ENCODE data around the gene PIR. TPM values are rescaled to one million over a fixed set of nuclear protein-coding genes. Genes with fewer than 3 reads are reported as not detected.

The PIR gene
- 19.2 TPM for polyA plus RNA-seq (2013, experiment 1 of 2)
- polyA plus RNA-seq (2013, experiment 2 of 2): 19.2 TPM

DNA sequence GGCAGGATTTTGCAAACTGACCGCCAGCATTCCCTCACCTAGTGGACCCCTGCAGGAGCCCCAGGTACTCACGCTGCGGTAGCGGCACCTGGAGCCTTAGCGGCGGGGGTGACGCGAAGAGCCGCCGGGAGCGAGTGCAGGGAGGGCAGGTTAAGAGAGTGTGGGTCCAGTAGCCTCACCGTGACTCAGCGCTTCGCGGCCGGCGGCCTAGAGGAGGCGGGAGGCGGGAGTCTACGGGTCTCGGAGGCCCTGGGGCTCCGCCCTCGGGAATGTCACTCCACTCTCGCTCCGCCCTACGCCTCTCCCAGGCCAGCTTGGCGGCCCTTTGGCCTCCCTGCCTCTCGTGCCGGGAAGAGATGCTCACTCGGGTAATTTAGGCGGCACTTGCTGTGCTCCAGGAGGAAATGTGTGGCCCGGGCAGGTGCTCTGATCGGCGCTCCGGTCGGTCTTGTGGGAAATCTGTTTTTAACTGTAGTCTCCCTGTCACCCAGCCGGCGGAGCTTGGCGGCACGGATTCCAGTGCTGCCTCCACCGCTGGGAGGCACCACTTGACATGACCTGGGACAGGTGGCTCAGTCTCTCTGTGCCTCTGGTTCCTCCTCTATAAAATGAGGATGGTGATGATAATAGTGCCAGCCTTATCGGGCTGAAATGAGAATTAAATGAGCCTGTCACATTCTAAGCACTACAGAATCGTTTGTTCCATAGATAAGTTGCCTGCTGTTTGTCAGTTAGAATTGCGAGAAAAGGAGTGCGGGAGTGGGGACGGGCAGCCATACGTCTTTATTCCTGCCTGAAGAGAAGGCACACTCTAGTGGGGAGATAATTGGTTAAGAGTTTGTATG, at the start of gene PIR:
PIR (minus strand) TSS at position 216 of the 845 bp plus-strand sequence. CDS start 2,076 bp downstream, outside the sequence.
- WGBS, 2 experiments (ENCODE audit: insufficient coverage in 2 of 2): 11 to 19% methylated on average over 9 to 12 of the region's 47 CpGs
- H3K4me1 ChIP-seq (ENCODE audit: control insufficient read depth, insufficient read depth, low read length, poor library complexity, severe bottlenecking): no peaks in the 10 kb centered on the region
- peak within 1 kb of the TSS; percentile 83 for H3K27ac ChIP-seq (ENCODE audit: low read depth, low read length, severe bottlenecking)
- peaks cover 13% of the 10 kb centered on the region for H3K36me3 ChIP-seq (ENCODE audit: control insufficient read depth, insufficient read depth, low read length)
- no peaks in the 10 kb centered on the region for H3K9me3 ChIP-seq (ENCODE audit: control insufficient read depth, low read length)
- peak within 1 kb of the TSS; percentile 47 for H3K4me3 ChIP-seq (ENCODE audit: extremely low read depth, insufficient read depth, low read length, poor library complexity, severe bottlenecking)

DNA sequence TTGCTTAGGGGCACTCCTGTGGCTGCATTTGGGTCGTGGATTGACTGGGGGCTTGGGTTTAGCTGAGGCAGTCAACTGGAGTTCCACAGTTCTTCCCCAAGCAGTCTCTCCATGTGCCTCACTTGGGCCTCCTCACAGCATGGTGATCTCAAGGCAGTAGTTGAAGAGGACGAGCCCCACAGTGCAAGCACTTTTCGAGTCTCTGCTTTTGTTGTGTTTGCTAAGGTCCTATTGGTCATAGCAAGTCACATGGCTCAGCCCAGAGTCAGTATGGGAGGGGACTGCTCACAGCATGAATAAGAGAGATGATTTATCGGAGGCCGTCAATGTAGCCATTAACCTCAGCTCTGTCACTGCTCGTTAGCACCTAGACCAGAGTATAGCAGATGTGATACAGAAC, 37.2 kb upstream of the PIR start:
- WGBS, 2 experiments (ENCODE audit: insufficient coverage in 2 of 2): 80% methylated on average over 1 of the region's 6 CpGs; no CpG with 5 or more reads in 1 of the 2 experiments
- Histone ChIP-seq H3K27ac (ENCODE audit: low read depth, low read length, severe bottlenecking) (no peak overlapping the region), H3K4me3 (ENCODE audit: extremely low read depth, insufficient read depth, low read length, poor library complexity, severe bottlenecking) (no peak overlapping the region), H3K9me3 (ENCODE audit: control insufficient read depth, low read length) (no peaks in the 10 kb centered on the region), H3K36me3 (ENCODE audit: control insufficient read depth, insufficient read depth, low read length) (no peaks in the 10 kb centered on the region), H3K4me1 (ENCODE audit: control insufficient read depth, insufficient read depth, low read length, poor library complexity, severe bottlenecking) (no peaks in the 10 kb centered on the region)

DNA sequence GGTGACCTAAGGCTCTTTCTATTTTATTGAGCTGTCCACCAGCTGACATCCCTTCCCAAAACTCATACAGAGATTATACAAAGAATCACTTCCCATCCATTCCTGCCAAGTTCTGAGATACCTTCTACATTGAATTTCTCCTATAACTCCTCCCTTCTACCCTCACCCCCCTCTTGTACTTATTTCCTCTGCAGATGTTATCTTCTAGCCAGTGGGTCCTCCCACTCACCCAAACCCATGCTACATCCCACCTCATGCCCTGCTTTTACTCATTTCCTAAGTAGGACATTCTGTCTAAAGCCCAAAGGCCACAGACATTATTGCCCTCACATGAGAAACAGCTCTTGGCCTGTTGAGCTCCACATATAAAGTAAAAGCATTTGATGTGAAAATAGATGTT, 36.0 kb upstream of the PIR start:
- no peaks in the 10 kb centered on the region for H3K9me3 ChIP-seq (ENCODE audit: control insufficient read depth, low read length)
- H3K36me3 ChIP-seq (ENCODE audit: control insufficient read depth, insufficient read depth, low read length): no peaks in the 10 kb centered on the region
- no peak overlapping the region for H3K4me3 ChIP-seq (ENCODE audit: extremely low read depth, insufficient read depth, low read length, poor library complexity, severe bottlenecking)
- no peak overlapping the region for H3K27ac ChIP-seq (ENCODE audit: low read depth, low read length, severe bottlenecking)
- no peaks in the 10 kb centered on the region for H3K4me1 ChIP-seq (ENCODE audit: control insufficient read depth, insufficient read depth, low read length, poor library complexity, severe bottlenecking)

DNA sequence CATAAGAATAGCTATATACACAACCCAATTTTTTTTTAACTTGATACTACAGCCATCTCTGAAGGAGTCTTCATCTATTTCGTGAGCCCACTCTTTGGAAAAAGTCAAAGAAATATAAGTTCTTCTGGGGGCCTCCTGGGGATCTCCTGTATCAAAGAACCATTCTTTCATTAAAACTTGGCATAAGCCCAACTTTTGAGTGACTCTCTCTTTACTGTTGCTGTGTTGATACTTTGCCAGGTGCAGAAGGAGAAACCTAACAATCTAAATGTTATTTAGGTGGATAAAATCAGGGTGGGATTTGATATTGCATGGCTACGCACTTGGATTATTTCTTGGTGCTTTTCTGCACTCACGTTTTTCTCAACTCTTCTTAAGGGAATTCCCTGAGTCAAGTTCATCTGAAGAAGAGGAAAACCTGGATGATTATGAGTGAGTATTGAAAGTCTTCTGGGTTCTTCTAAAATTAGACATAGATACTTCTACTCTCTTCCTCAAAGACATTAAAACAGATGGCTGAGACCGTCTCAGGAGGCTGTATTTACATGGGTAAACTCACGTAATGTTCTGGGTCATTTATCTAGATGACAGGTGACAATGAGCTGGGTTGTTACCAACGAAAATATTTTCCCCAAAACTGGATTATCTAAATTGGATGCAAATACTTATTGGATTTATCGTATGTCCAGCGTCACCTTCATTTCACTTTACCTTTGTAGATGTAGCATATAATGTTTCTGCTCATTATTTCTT, 32.7 kb upstream of the PIR start:
- Histone ChIP-seq H3K4me3 (ENCODE audit: extremely low read depth, insufficient read depth, low read length, poor library complexity, severe bottlenecking) (no peak overlapping the region), H3K27ac (ENCODE audit: low read depth, low read length, severe bottlenecking) (no peak overlapping the region), H3K4me1 (ENCODE audit: control insufficient read depth, insufficient read depth, low read length, poor library complexity, severe bottlenecking) (no peaks in the 10 kb centered on the region), H3K9me3 (ENCODE audit: control insufficient read depth, low read length) (no peaks in the 10 kb centered on the region), H3K36me3 (ENCODE audit: control insufficient read depth, insufficient read depth, low read length) (no peaks in the 10 kb centered on the region)
- no CpG with 5 or more reads among the region's 8 CpGs for WGBS, 2 experiments (ENCODE audit: insufficient coverage in 2 of 2)

DNA sequence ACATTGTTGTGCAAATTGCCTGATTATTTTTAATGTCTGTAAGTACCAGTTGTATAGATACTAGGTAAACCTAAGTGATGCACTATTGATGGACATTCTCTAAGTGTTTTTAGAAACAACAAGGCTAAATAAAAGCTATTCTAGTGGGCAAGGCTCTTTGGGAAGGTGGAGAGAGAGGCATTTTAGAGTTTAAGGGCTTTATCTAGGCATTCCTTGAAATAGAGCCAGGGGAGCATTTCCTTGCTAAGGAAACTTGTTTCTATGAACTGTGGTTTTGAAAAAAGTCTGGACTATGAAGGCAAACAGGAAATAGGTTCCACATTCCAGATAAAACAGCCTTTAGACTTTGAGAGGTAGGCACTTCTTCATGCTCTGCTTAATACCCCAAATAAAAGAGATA, 31.3 kb upstream of the PIR start:
- H3K36me3 ChIP-seq (ENCODE audit: control insufficient read depth, insufficient read depth, low read length): no peaks in the 10 kb centered on the region
- no peaks in the 10 kb centered on the region for H3K4me1 ChIP-seq (ENCODE audit: control insufficient read depth, insufficient read depth, low read length, poor library complexity, severe bottlenecking)
- H3K4me3 ChIP-seq (ENCODE audit: extremely low read depth, insufficient read depth, low read length, poor library complexity, severe bottlenecking): no peak overlapping the region
- no peaks in the 10 kb centered on the region for H3K9me3 ChIP-seq (ENCODE audit: control insufficient read depth, low read length)
- no peak overlapping the region for H3K27ac ChIP-seq (ENCODE audit: low read depth, low read length, severe bottlenecking)

DNA sequence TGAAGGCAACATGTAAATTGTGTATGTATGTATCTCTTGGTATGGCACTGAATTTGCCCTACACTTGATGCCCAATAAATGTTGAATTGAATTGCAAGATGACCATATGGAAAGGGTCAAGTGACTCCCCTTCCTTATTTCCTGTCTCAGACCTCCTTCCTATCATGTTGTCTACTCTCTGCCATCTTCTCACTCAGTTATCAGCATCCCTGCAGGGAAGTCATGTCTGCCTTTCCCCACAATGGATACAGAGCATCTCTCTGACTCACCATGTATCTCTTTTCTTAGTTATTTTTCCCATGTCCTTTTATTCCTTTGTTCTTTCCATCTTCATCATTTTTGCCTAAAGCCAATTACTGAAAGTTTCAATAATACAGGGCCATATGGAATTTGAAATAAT, 30.0 kb upstream of the PIR start:
- Histone ChIP-seq H3K27ac (ENCODE audit: low read depth, low read length, severe bottlenecking) (no peak overlapping the region), H3K4me1 (ENCODE audit: control insufficient read depth, insufficient read depth, low read length, poor library complexity, severe bottlenecking) (no peaks in the 10 kb centered on the region), H3K9me3 (ENCODE audit: control insufficient read depth, low read length) (no peaks in the 10 kb centered on the region), H3K36me3 (ENCODE audit: control insufficient read depth, insufficient read depth, low read length) (no peaks in the 10 kb centered on the region), H3K4me3 (ENCODE audit: extremely low read depth, insufficient read depth, low read length, poor library complexity, severe bottlenecking) (no peak overlapping the region)

DNA sequence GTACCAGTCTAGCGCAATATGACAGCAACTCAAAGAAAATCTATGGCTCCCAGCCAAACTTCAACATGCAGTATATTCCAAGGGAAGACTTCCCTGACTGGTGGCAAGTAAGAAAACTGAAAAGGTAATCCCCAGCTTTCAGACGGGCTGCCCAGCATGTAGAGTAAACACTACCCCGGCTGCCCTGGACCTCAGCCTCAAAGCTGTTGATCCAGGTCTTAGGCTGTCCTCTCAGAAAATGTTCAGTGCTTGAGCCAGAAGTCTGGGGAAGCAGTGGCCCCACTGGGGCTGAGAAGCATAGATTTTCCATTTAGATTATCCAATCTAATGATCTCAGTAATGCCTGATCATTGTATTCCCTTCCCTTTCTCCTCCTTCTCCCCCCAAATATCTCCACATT, 29.3 kb upstream of the PIR start:
- Histone ChIP-seq H3K4me3 (ENCODE audit: extremely low read depth, insufficient read depth, low read length, poor library complexity, severe bottlenecking) (no peak overlapping the region), H3K4me1 (ENCODE audit: control insufficient read depth, insufficient read depth, low read length, poor library complexity, severe bottlenecking) (no peaks in the 10 kb centered on the region), H3K27ac (ENCODE audit: low read depth, low read length, severe bottlenecking) (no peak overlapping the region), H3K9me3 (ENCODE audit: control insufficient read depth, low read length) (no peaks in the 10 kb centered on the region), H3K36me3 (ENCODE audit: control insufficient read depth, insufficient read depth, low read length) (no peaks in the 10 kb centered on the region)
- 94% methylated on average over 2 of the region's 3 CpGs; no CpG with 5 or more reads in 1 of the 2 experiments for WGBS, 2 experiments (ENCODE audit: insufficient coverage in 2 of 2)

DNA sequence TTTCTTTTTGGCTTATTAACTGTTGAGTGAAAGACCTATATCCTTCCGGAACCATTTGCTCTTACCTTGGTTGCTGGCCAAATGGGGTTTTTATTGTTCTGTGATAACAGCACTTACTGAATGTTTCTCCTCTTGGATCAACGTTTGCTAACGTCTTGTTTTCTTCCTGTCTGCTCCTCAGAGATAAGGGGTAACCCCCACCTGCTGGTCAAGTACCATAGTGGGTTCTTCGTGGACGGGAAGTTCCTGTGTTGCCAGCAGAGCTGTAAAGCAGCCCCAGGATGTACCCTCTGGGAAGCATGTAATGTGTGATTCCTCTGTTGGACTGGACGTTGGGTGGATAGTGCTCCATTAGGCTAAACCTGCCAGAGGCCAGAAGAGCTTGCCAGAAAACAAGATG, 22.8 kb upstream of the PIR start:
- 83% methylated on average over 3 of the region's 6 CpGs; no CpG with 5 or more reads in 1 of the 2 experiments for WGBS, 2 experiments (ENCODE audit: insufficient coverage in 2 of 2)
- Histone ChIP-seq H3K9me3 (ENCODE audit: control insufficient read depth, low read length) (no peaks in the 10 kb centered on the region), H3K4me3 (ENCODE audit: extremely low read depth, insufficient read depth, low read length, poor library complexity, severe bottlenecking) (no peak overlapping the region), H3K4me1 (ENCODE audit: control insufficient read depth, insufficient read depth, low read length, poor library complexity, severe bottlenecking) (no peaks in the 10 kb centered on the region), H3K36me3 (ENCODE audit: control insufficient read depth, insufficient read depth, low read length) (no peaks in the 10 kb centered on the region), H3K27ac (ENCODE audit: low read depth, low read length, severe bottlenecking) (no peak overlapping the region)

DNA sequence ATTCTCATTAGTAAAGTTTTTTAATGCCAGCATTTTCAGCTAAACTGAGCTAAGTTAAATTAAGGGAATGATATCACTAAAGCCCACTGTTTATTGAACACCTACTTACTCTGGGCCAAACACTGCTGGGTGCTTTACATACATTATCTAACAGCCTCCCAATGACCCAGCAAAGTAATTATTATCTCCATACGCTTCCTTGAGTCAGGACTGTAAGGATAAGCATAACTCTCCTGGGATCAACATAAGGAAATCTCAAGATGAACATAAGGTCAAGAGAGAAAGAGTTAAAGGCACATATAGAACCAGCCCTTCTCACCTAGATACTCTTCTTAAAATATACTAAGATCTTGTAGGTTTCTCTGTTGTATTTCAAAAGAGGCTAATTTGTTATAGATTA, 21.1 kb upstream of the PIR start:
- no CpG with 5 or more reads among the region's 1 CpG for WGBS, 2 experiments (ENCODE audit: insufficient coverage in 2 of 2)
- Histone ChIP-seq H3K27ac (ENCODE audit: low read depth, low read length, severe bottlenecking) (no peak overlapping the region), H3K4me1 (ENCODE audit: control insufficient read depth, insufficient read depth, low read length, poor library complexity, severe bottlenecking) (no peaks in the 10 kb centered on the region), H3K9me3 (ENCODE audit: control insufficient read depth, low read length) (no peaks in the 10 kb centered on the region), H3K36me3 (ENCODE audit: control insufficient read depth, insufficient read depth, low read length) (no peaks in the 10 kb centered on the region), H3K4me3 (ENCODE audit: extremely low read depth, insufficient read depth, low read length, poor library complexity, severe bottlenecking) (no peak overlapping the region)

DNA sequence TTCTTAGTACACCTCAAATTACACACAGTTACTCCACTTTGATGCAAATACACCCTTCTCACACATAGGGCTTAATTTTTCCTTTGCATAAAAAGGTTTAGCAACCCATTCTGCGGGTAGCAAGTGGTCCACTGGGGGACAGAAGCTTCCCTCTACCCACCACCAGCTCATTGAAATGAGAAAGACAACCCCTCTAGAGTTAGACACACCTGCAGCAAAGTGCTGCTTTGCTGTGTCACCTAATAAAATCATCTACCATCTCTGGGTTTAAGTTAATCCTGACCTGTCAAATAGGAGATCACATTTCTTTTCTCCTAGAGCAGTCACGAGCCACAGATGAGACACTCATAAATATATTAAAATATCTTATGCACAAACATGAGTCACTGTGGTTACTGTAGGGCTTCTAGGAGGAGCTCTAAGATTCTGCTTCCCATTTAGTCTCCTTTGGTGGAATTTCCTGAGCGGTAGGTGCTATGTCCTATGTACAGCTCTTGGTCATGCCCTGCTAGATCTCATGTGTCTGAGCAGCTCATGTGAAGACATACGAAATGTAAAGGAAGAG, 19.4 kb upstream of the PIR start:
- 80% methylated on average over 1 of the region's 4 CpGs; no CpG with 5 or more reads in 1 of the 2 experiments for WGBS, 2 experiments (ENCODE audit: insufficient coverage in 2 of 2)
- no peaks in the 10 kb centered on the region for H3K4me1 ChIP-seq (ENCODE audit: control insufficient read depth, insufficient read depth, low read length, poor library complexity, severe bottlenecking)

DNA sequence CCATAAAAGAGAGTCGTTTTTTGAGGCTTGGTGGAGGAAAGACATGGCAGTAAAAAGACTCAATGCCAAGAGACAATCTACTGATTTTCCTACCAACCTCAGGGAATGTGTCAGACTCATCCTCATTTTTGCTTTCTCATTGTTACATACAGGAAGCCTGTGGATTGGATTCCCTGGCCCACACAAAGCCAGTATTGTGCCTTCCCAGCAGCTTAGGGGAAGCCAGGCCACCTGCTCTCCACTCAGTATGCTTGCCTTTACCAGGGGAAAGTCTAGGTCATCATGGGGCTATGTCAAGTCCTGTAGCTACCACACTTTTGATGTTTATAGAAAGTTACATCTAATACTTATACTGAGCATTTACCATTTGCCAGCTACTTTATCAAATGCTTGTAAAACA, 18.4 kb upstream of the PIR start:
- 40% methylated on average over 1 of the region's 1 CpG; no CpG with 5 or more reads in 1 of the 2 experiments for WGBS, 2 experiments (ENCODE audit: insufficient coverage in 2 of 2)
- no peaks in the 10 kb centered on the region for H3K4me1 ChIP-seq (ENCODE audit: control insufficient read depth, insufficient read depth, low read length, poor library complexity, severe bottlenecking)

More for the DNA sequence above, 19.4 kb upstream of the PIR start:
- no peaks in the 10 kb centered on the region for H3K36me3 ChIP-seq (ENCODE audit: control insufficient read depth, insufficient read depth, low read length)
- H3K4me3 ChIP-seq (ENCODE audit: extremely low read depth, insufficient read depth, low read length, poor library complexity, severe bottlenecking): no peak overlapping the region
- no peak overlapping the region for H3K27ac ChIP-seq (ENCODE audit: low read depth, low read length, severe bottlenecking)
- no peaks in the 10 kb centered on the region for H3K9me3 ChIP-seq (ENCODE audit: control insufficient read depth, low read length)

More for the DNA sequence above, 18.4 kb upstream of the PIR start:
- Histone ChIP-seq H3K4me3 (ENCODE audit: extremely low read depth, insufficient read depth, low read length, poor library complexity, severe bottlenecking) (no peak overlapping the region), H3K36me3 (ENCODE audit: control insufficient read depth, insufficient read depth, low read length) (no peaks in the 10 kb centered on the region), H3K27ac (ENCODE audit: low read depth, low read length, severe bottlenecking) (no peak overlapping the region), H3K9me3 (ENCODE audit: control insufficient read depth, low read length) (no peaks in the 10 kb centered on the region)

All from mesodermal cell (in vitro differentiated cells).